T-helper 2 cell treated with Interferon-gamma antibody and Interleukin-4, amounts not matched to agents 100 ng/mL and 5 ng/mL, for 36 hours (primary cell): ENCODE results near the gene FBLN7. TPM values are rescaled to one million over a fixed set of nuclear protein-coding genes. Genes with fewer than 3 reads are reported as not detected.
"Not testable (repeated sequence)": the region's sequence is repeated elsewhere in the genome, so short reads cannot be mapped to it uniquely, and the experiment has no call there.

Experiments used
- intact Hi-C: fragments of 100-400 bp; cut with micrococcal nuclease; formaldehyde crosslinking; loops from one replicate; pipeline ENCODE4 v1.15.1; 2023
- total RNA-seq: library from RNA; stranded (reverse); gene quantifications from 2 replicates; pipeline ENCODE4 v1.2.3, GENCODE V29; 2022

Gene FBLN7
- total RNA-seq = 8.2 and 9.0 TPM in 2 replicates

- intact Hi-C loops = no loop called here
Measured at GRCh38 chr2:112138159-112139032, at the start of gene FBLN7. Gene FBLN7 (plus strand): TSS chr2:112138385. CDS start chr2:112138656, 271 bp downstream.

- intact Hi-C loops = no loop called here
Measured at GRCh38 chr2:112089375-112089774, 48.8 kb upstream of the FBLN7 start.

DNA sequence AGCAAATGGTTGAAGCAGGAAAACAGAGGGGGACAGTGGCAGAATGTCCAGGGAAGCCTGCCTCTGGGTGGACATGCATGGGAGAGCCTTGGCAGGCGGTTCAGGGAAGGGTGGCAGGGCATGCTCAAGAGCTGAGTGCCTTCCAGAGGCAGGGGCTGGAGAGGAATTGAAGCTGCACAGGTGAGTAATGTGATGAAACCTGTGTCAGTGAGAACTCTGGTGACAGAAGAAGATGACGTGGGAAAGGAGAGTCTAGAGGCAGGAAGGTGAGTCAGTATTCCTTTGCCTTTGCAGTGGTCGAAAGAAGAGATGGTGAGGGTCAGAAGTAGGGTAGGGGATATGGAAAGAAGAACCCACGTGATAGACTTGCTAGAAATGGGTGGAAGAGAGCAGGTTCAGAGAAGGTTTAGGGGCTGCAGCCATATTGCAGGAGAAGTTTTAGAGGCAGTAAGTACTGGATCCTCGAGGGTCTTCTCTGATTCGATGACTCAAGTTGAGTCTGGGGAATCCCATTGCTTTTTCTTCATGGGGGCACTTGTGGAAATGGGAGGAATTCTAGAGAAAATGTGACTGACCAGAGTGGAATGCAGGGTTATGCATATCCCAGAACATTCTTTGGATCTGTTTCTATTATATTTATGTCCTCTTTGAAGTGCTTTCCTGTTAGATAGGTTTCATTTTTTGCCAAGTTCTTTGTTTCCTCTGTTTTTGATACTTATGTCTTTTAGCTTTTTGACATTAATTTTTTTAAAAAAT is 45.7 kb upstream of the FBLN7 start:
- intact Hi-C loops = loop anchor here (5.0 kb wide), 1 partner anchor 35 kb away; the partner anchor contains the start of gene TMEM87B

DNA sequence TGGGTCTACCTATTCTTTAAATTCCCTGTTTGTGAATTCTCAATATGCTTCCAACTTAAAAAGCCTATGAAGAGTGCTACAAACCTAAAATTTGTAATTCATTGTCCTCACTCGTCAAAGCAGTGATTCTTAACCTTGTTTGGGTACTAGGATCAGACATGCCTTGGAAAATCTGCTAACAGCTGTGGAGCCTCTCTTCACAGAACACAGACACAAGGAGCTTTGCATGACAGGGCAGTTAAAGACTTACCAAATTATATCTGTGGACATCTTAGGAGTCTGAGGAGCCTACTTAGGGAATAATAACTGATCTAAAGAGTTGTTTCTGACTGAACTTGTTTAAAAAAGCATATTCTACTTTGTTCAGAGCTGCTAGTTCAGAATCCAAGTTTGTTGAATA is 45.0 kb upstream of the FBLN7 start:
- intact Hi-C loops = loop anchor here (5.0 kb wide), 1 partner anchor 36 kb away; the partner anchor contains the start of gene TMEM87B

GRCh38 chr2:112095681-112096080 is 42.5 kb upstream of the FBLN7 start:
- intact Hi-C loops = loop anchor here (1.0 kb wide), 1 partner anchor 9 kb away; no protein-coding TSS in a partner anchor

- intact Hi-C loops = no loop called here
Measured at GRCh38 chr2:112096098-112096497, 42.1 kb upstream of the FBLN7 start.

DNA sequence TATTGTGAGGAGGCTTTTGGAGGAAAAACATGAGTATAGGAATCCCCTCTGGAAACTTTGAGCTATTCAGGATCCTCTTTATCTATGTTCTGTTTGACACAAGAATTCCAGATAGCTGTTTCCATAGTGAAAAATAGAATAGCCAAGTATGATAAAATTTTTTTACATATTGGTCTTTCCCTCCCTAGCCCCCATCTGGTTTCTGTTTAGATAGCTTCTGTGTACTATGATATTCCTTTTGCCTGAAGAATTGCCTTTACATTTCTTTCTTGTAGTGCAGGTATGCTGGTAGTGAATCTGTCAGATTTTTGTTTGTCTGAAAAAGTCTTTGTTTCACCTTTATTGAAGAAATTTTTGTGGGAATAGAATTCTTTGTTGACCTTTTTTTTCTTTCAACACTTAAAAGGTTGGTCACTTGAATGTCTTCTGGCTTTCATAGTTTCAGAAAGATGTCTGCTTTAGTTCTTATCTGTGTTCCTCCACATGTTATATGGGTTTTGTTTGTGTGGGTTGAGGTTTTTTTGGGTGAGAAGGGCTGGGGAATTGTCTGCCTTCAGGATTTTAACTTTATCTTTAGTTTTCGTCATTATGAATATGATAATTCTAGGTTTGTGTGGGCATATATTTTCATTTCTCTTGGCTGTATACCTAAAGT is 29.9 kb upstream of the FBLN7 start:
- intact Hi-C loops = no loop called here

DNA sequence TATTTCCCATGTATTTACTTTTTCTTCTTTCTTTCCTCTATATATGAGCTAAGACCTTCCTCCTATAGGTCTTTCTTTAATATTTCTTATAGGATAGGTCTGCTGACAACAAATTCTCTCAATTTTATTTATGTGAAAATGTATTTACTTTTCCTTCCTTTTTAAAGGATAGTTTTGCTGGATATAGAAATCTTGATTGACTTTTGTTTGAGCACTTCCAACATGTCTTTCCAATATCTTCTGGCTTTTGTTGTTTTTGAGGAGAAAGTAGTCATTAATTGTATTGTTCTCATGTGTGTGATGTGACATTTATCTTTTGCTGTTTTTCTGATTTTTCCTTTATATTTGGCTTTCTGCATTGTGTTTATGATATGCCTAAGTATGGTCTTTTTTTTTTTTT is 28.9 kb upstream of the FBLN7 start:
- intact Hi-C loops = no loop called here

- intact Hi-C loops = no loop called here
Measured at GRCh38 chr2:112110966-112111365, 27.2 kb upstream of the FBLN7 start.

- intact Hi-C loops = not testable (repeated sequence)
Measured at GRCh38 chr2:112113354-112113753, 24.8 kb upstream of the FBLN7 start.

- intact Hi-C loops = no loop called here
Measured at GRCh38 chr2:112118148-112118547, 20.0 kb upstream of the FBLN7 start.

DNA sequence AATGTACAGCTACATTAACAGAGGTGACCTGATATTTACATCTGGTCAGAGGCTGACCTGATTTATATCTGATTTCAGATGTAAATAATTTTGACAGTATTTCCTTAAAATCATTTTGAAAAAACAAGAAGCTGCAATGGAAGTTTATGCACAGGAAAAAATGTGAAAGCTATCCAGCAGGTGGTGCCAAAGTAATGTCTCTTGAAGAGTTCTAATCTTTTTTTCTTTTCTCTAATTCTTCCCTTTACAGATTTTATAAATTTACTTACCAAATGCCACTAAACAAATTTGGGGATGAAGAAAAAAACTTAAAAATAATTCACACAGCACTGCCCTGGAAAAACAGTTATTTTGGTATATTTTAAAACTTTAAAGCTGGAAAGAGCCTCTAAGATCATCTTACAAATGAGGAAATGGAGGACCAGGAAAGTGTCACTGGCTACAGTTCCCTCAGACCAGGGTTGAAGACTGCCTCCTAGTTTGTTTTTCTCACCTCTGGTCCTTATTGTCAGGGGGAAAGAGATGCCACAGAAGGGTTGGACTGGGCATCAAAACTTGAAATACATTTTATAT is 16.4 kb upstream of the FBLN7 start:
- intact Hi-C loops = loop anchor here (1.0 to 5.0 kb wide), 3 partner anchors 138 to 461 kb away; partner anchors contain the start of genes CHCHD5 and RGPD8

GRCh38 chr2:112129060-112129459 is 9.1 kb upstream of the FBLN7 start:
- intact Hi-C loops = no loop called here

- intact Hi-C loops = no loop called here
Measured at GRCh38 chr2:112133344-112133743, 4.8 kb upstream of the FBLN7 start.

- intact Hi-C loops = no loop called here
Measured at GRCh38 chr2:112134120-112134519, 4.1 kb upstream of the FBLN7 start.

- intact Hi-C loops = no loop called here
Measured at GRCh38 chr2:112136096-112136495, 2.1 kb upstream of the FBLN7 start.

- intact Hi-C loops = no loop called here
Measured at GRCh38 chr2:112137516-112138158, 548 bp upstream of the FBLN7 start.

DNA sequence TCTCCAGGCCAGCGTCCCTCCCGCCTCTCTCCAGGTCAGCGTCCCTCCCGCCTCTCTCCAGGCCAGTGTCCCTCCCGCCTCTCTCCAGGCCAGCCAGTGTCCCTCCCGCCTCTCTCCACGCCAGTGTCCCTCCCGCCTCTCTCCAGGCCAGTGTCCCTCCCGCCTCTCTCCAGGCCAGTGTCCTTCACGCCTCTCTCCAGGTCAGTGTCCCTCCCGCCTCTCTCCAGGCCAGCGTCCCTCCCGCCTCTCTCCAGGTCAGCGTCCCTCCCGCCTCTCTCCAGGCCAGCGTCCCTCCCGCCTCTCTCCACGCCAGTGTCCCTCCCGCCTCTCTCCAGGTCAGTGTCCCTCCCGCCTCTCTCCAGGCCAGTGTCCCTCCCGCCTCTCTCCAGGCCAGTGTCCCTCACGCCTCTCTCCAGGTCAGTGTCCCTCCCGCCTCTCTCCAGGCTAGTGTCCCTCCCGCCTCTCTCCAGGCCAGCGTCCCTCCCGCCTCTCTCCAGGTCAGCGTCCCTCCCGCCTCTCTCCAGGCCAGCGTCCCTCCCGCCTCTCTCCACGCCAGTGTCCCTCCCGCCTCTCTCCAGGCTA is 939 bp downstream of the FBLN7 start:
- intact Hi-C loops = not testable (repeated sequence)

- intact Hi-C loops = not testable (repeated sequence)
Measured at GRCh38 chr2:112139661-112140204, 1.5 kb downstream of the FBLN7 start.

DNA sequence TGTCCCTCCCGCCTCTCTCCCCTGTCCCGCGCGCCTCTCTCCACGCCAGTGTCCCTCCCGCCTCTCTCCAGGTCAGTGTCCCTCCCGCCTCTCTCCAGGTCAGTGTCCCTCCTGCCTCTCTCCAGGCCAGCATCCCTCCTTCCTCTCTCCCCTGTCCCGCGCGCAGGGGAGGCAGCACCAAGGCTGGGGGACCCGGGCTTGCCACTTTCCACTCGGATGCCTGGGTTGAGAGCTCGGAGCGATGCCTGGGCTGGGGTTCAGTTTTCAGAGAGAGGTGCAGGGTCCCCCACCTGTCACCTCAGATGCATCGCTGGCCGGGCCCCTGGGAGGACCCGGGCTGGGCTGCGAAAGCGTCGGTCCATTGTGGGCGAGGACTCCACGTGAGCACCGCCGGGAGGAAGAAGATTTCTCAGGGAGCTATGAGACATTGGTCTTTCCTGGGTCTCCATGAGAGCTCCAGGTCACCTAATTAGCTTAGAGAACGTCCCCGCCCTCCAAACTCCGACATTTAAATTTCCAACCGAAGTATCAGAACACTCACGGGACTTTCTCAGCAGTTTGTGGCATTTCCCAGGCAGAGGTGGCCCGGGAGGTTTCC is 2.1 kb downstream of the FBLN7 start:
- intact Hi-C loops = no loop called here
